CD4-positive, alpha-beta T cell treated with Interleukin-6 for 4 hours (primary cell): Measurements from ENCODE around the gene CACNA2D2.

Experiments
- DNase-seq: peaks from one replicate; pipeline ENCODE4 v3.0.0-alpha.2; 2020; ENCODE audit warnings: mixed read lengths

The CACNA2D2 gene

GRCh38 chr3:50358911-50359759 lies 144.3 kb downstream of the CACNA2D2 start, which contains the start of gene TMEM115:
Gene TMEM115, minus strand, starts transcription at chr3:50359521. Its CDS starts 458 bp downstream, at chr3:50359063.
- DNase-seq = peak; percentile 96

GRCh38 chr3:50358355-50358910 lies 145.0 kb downstream of the CACNA2D2 start:
- DNase-seq = no peak

GRCh38 chr3:50357481-50357880 lies 146.0 kb downstream of the CACNA2D2 start:
- no peak for DNase-seq

GRCh38 chr3:50356553-50356952 lies 146.9 kb downstream of the CACNA2D2 start:
- DNase-seq = no peak

- no peak for DNase-seq
Observed at GRCh38 chr3:50355829-50356552, 147.4 kb downstream of the CACNA2D2 start.

- no peak for DNase-seq
Observed at GRCh38 chr3:50354850-50355249, 148.6 kb downstream of the CACNA2D2 start.

GRCh38 chr3:50354186-50354764 lies 149.2 kb downstream of the CACNA2D2 start:
- no peak for DNase-seq

- DNase-seq = no peak
Observed at GRCh38 chr3:50353245-50354004, 150.0 kb downstream of the CACNA2D2 start.

GRCh38 chr3:50352781-50353180 lies 150.7 kb downstream of the CACNA2D2 start:
- DNase-seq = no peak

- no peak for DNase-seq
Observed at GRCh38 chr3:50351323-50351697, 152.1 kb downstream of the CACNA2D2 start.

GRCh38 chr3:50350527-50351322 lies 152.7 kb downstream of the CACNA2D2 start, which contains the start of the genes CYB561D2 and NPRL2:
Gene CYB561D2, plus strand, starts transcription at chr3:50350862. Its CDS starts 572 bp downstream, at chr3:50351434.
Gene NPRL2, minus strand, starts transcription at chr3:50350775. Its CDS starts 123 bp downstream, at chr3:50350652.
- peak; percentile 100 for DNase-seq

- DNase-seq = no peak
Observed at GRCh38 chr3:50350213-50350526, 153.3 kb downstream of the CACNA2D2 start.

- peak; percentile 82 for DNase-seq
Observed at GRCh38 chr3:50347187-50347813, 156.1 kb downstream of the CACNA2D2 start.

GRCh38 chr3:50345586-50346234 lies 157.7 kb downstream of the CACNA2D2 start, which contains the start of gene ZMYND10:
Gene ZMYND10, minus strand, starts transcription at chr3:50345732. Its CDS starts 153 bp downstream, at chr3:50345579.
- peak; percentile 84 for DNase-seq

GRCh38 chr3:50345008-50345407 lies 158.4 kb downstream of the CACNA2D2 start:
- DNase-seq = no peak

- no peak for DNase-seq
Observed at GRCh38 chr3:50342813-50343633, 160.4 kb downstream of the CACNA2D2 start.

GRCh38 chr3:50341996-50342650 lies 161.3 kb downstream of the CACNA2D2 start:
- no peak for DNase-seq

GRCh38 chr3:50341537-50341936 lies 161.9 kb downstream of the CACNA2D2 start:
- DNase-seq = no peak
